Measurements from ENCODE around the gene UGT1A5. TPM values are rescaled to one million over a fixed set of nuclear protein-coding genes. Genes with fewer than 3 reads are reported as not detected.

UGT1A5 gene
- polyA plus RNA-seq, 1 donor (not counting 4 experiments of a cell fraction or from before 2014, with no cell fraction given) = 1.3 TPM

DNA sequence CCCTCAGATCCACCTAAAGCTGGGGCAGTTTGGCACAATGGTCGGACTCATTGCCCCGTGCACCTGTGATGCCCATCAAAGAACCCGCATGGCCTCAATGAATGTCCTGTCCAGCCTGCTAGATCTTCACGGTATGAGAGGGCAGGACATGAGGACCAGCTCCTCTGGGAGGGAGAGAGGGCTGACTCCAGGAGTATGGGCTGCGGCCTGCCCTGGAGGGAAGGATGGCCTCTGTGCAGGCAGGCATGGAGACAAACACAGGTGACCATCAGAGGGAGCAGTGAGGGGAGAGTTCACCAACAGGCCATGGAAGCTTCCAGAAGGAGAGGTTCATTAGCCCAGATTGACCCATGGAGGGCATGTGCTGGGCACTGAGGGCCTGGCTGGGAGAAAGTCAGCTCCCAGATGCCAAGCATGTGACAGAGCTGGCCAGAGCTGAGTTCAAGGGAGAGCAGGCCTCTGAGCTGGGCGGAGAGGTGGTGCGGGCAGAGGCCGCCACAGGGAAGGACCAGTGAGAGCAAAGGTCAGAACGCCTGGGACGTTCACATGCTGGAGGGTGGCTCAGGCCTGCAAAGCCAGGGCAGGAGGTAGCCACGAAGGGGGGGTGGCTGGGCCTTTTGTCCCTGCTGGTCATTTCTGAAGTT is 105.4 kb downstream of the UGT1A5 start:
- Histone ChIP-seq H3K27ac (ENCODE audit: control insufficient read depth, insufficient read depth, low read length) (no peak overlapping the region), H3K4me2 (ENCODE audit: control insufficient read depth, extremely low read depth, insufficient read depth, low read depth, low read length) (no peak overlapping the region), H3K36me3 (ENCODE audit: control insufficient read depth in 2 of 2, extremely low read depth in 1 of 2, insufficient read depth in 2 of 2, low read length in 2 of 2) (no peaks in the 10 kb centered on the region), H3K9me1 (ENCODE audit: control insufficient read depth, extremely low read depth, insufficient read depth, low read length) (no peaks in the 10 kb centered on the region), H3K9ac (ENCODE audit: control insufficient read depth, extremely low read depth, insufficient read depth, low read length) (no peak overlapping the region), H2AFZ (ENCODE audit: control insufficient read depth, low read length) (no peak overlapping the region), H3K4me3 (ENCODE audit: control insufficient read depth in 2 of 3, extremely low read depth in 1 of 3, insufficient read depth in 2 of 3, low read depth in 1 of 3, low read length in 3 of 3) (no peak overlapping the region), H4K20me1 (ENCODE audit: control insufficient read depth, extremely low read depth, insufficient read depth, low read length) (no peaks in the 10 kb centered on the region), H3K4me1 (ENCODE audit: control insufficient read depth, extremely low read depth, insufficient read depth, low read length) (no peaks in the 10 kb centered on the region), H3K79me2 (ENCODE audit: control insufficient read depth, insufficient read depth, low read length) (no peaks in the 10 kb centered on the region), H3K9me3 (ENCODE audit: control insufficient read depth, low read depth, low read length) (no peaks in the 10 kb centered on the region), H3K27me3 (ENCODE audit: control insufficient read depth, extremely low read depth, insufficient read depth, low read length) (peaks cover 5% of the 10 kb centered on the region)
- TF ChIP-seq EZH2 (IDR thresholded peaks at IDR 0.05; ENCODE audit: low read length) = no peak
- dilution Hi-C loops (cut with MboI; ENCODE audit: extremely low pct_ligation_motif_present, low sequenced_read_pairs) = no loop called here
- DNase-seq (ENCODE audit: low read depth, low spot score) (no peak), FAIRE-seq (no peak)

DNA sequence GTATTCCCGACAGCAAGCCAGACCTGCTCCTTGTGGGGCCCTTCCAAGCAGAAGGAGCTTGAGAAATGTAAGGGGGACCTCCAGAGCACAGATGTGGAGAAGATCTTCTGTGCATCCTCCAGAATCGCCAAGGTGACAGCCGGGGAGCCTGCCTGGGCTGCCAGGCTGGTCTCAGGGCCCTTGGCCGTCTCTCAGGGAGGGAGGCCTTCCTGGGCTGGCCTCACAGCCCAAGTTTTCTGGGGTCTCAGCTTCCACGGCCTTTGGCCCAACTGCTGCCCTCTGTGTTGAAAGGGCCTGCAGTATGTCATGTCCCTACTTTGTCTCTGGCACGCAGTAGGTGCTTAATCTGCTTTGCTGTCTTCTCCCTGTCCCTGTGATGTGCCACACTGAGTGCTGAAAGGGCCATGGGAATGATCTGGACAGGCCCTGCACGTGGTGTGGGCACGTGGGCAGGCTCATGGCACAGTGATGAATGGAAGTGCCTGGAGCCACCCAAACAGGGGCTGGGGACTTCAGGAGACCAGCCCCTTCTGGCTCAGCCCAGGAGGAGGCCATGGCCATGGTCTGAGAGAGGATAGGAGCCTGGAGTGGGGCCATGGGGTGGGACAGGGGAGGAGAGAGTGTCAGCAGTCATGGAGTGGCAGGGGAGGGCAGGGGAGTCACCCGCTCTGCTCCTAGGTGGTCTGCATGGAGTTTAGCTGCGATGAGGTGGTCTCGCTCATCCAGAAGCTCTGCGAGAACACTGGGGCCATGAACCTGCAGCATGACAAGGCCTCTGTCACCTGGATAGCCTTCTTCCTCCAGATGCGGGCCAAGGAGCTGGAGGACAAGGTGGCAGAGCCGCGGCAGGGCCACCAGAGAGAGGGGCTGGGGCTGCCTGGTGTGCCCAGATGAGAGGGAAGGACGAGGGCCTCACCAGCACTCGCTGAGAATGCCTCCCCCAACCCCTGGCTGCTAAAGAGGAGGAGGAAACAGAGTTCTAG is 106.2 kb downstream of the UGT1A5 start:
- no peak overlapping the region for H2AFZ ChIP-seq (ENCODE audit: control insufficient read depth, low read length)
- H3K4me3 ChIP-seq (ENCODE audit: control insufficient read depth in 2 of 3, extremely low read depth in 1 of 3, insufficient read depth in 2 of 3, low read depth in 1 of 3, low read length in 3 of 3) = no peak overlapping the region
- H3K79me2 ChIP-seq (ENCODE audit: control insufficient read depth, insufficient read depth, low read length) = no peaks in the 10 kb centered on the region
- H3K27ac ChIP-seq (ENCODE audit: control insufficient read depth, insufficient read depth, low read length) = no peak overlapping the region
- peaks cover 5% of the 10 kb centered on the region for H3K27me3 ChIP-seq (ENCODE audit: control insufficient read depth, extremely low read depth, insufficient read depth, low read length)
- H3K9me3 ChIP-seq (ENCODE audit: control insufficient read depth, low read depth, low read length) = no peaks in the 10 kb centered on the region
- no peaks in the 10 kb centered on the region for H3K36me3 ChIP-seq (ENCODE audit: control insufficient read depth in 2 of 2, extremely low read depth in 1 of 2, insufficient read depth in 2 of 2, low read length in 2 of 2)
- no peaks in the 10 kb centered on the region for H4K20me1 ChIP-seq (ENCODE audit: control insufficient read depth, extremely low read depth, insufficient read depth, low read length)
- H3K4me1 ChIP-seq (ENCODE audit: control insufficient read depth, extremely low read depth, insufficient read depth, low read length) = no peaks in the 10 kb centered on the region
- no peak overlapping the region for H3K9ac ChIP-seq (ENCODE audit: control insufficient read depth, extremely low read depth, insufficient read depth, low read length)
- TF ChIP-seq, protein P1, sequence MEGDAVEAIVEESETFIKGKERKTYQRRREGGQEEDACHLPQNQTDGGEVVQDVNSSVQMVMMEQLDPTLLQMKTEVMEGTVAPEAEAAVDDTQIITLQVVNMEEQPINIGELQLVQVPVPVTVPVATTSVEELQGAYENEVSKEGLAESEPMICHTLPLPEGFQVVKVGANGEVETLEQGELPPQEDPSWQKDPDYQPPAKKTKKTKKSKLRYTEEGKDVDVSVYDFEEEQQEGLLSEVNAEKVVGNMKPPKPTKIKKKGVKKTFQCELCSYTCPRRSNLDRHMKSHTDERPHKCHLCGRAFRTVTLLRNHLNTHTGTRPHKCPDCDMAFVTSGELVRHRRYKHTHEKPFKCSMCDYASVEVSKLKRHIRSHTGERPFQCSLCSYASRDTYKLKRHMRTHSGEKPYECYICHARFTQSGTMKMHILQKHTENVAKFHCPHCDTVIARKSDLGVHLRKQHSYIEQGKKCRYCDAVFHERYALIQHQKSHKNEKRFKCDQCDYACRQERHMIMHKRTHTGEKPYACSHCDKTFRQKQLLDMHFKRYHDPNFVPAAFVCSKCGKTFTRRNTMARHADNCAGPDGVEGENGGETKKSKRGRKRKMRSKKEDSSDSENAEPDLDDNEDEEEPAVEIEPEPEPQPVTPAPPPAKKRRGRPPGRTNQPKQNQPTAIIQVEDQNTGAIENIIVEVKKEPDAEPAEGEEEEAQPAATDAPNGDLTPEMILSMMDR (optimal IDR thresholded peaks at IDR 0.05 in 1 of 3, IDR thresholded peaks at IDR 0.05 in 1 of 3, conservative IDR thresholded peaks at IDR 0.05 in 1 of 3; ENCODE audit: extremely low read depth in 1 of 3, insufficient read depth in 2 of 3, low read length in 3 of 3) = no peak
- TF ChIP-seq EZH2 (IDR thresholded peaks at IDR 0.05; ENCODE audit: low read length) = no peak
- dilution Hi-C loops (cut with MboI; ENCODE audit: extremely low pct_ligation_motif_present, low sequenced_read_pairs) = no loop called here
- FAIRE-seq (no peak), DNase-seq (ENCODE audit: low read depth, low spot score) (no peak)
- H3K9me1 ChIP-seq (ENCODE audit: control insufficient read depth, extremely low read depth, insufficient read depth, low read length) = no peaks in the 10 kb centered on the region
- H3K4me2 ChIP-seq (ENCODE audit: control insufficient read depth, extremely low read depth, insufficient read depth, low read depth, low read length) = no peak overlapping the region

Measured in keratinocyte (primary cell).